Transverse colon (tissue), 4 donors: ENCODE data around the gene MYPN. TPM values are rescaled to one million over a fixed set of nuclear protein-coding genes. Genes with fewer than 3 reads are reported as not detected.
"Not testable (repeated sequence)": the region's sequence is repeated elsewhere in the genome, so short reads cannot be mapped to it uniquely, and the experiment has no call there.

Experiments used
- DNase-seq: peaks from one replicate; pipeline ENCODE4 v3.0.0-alpha.2; 2019
- H3K27ac ChIP-seq, 4 donors: fragments of 200-600 bp; sonication (generic); 2 replicates each; pipeline ENCODE4 v1.5.1; 2016 to 2018; ENCODE audit warnings: inconsistent platforms in 4 of 4
- H3K27me3 ChIP-seq: fragments of 200-600 bp; sonication (generic); 2 replicates; pipeline ENCODE4 v1.5.1; 2017; ENCODE audit warnings: inconsistent platforms
- H3K36me3 ChIP-seq, 4 donors: fragments of 200-600 bp; sonication (generic); 2 replicates each; pipeline ENCODE4 v1.5.1; 2017 to 2019; ENCODE audit warnings: inconsistent platforms in 4 of 4
- H3K4me1 ChIP-seq, 4 donors: fragments of 200-600 bp; sonication (generic); 2 replicates each; pipeline ENCODE4 v1.5.1; 2017 to 2020; ENCODE audit warnings: inconsistent platforms in 4 of 4
- H3K4me3 ChIP-seq, 4 donors: fragments of 200-600 bp; sonication (generic); 1 replicate in 1 of 4; 2 replicates in 3 of 4; pipeline versions ENCODE4 v1.5.1 to v1.6.1; 2017 to 2019; ENCODE audit warnings: inconsistent platforms in 4 of 4
- H3K9me3 ChIP-seq, 2 donors: fragments of 200-600 bp; sonication (generic); 2 replicates each; pipeline ENCODE4 v1.5.1; 2017 to 2019; ENCODE audit warnings: inconsistent platforms in 2 of 2
- CTCF ChIP-seq, 5 experiments: fragments of 200-600 bp in 3 of 5; fragments of 450-650 bp in 2 of 5; sonication (generic) in 3 of 5; IDR thresholded peaks; 1 replicate in 2 of 5; 2 replicates in 3 of 5; pipeline ENCODE4 v1.5.1; 2016 to 2017; ENCODE audit warnings: antibody characterized with exemption in 5 of 5, inconsistent platforms in 3 of 5, mild to moderate bottlenecking in 2 of 5, moderate library complexity in 1 of 5
- EP300 ChIP-seq: sonication (generic); formaldehyde crosslinking; IDR thresholded peaks from one replicate; pipeline ENCODE4 v1.6.1; 2017; ENCODE audit warnings: antibody characterized with exemption, low read depth
- POLR2A ChIP-seq: fragments of 450-650 bp; IDR thresholded peaks from one replicate; pipeline ENCODE4 v1.6.1; 2016; ENCODE audit warnings: antibody characterized with exemption, mild to moderate bottlenecking, moderate library complexity
- POLR2AphosphoS5 ChIP-seq, 3 donors: sonication (generic); formaldehyde crosslinking; IDR thresholded peaks; one replicate each; pipeline ENCODE4 v1.6.1; 2016; ENCODE audit warnings: antibody characterized with exemption in 3 of 3
- WGBS, 2 donors: methylation state at CpG; one replicate each; pipeline ENCODE4 v1.1.5; 2018; ENCODE audit warnings: low coverage in 1 of 2; 5-methylcytosine and 5-hydroxymethylcytosine counted together
- in situ Hi-C, 4 donors: fragments of 200-750 bp; cut with MboI; loops; one replicate each; pipeline versions ENCODE4 v1.15.0 to v1.15.1; 2017; ENCODE audit warnings: low sequenced_read_pairs in 3 of 4, low pct_ligation_motif_present in 1 of 4, low pct_unique_long_range_greater_than_20kb in 1 of 4
- intact Hi-C: fragments of 100-400 bp; cut with DNase I; formaldehyde crosslinking; loops from one replicate; pipeline ENCODE4 v1.15.1; 2023; ENCODE audit warnings: low total_unique reads
- total RNA-seq, 4 donors: library from RNA; depleted of rRNA; stranded (reverse); fragments of >200 nt; gene quantifications; one replicate each; pipeline ENCODE4 v1.1.0, GENCODE V29; 2016

Gene MYPN
- total RNA-seq, 4 donors from 2014 or later, result 0.27 to 1.5 (median 0.79) TPM; not detected in 1

GRCh38 chr10:68239596-68240150 is 130.4 kb downstream of the MYPN start:
- TF ChIP-seq POLR2AphosphoS5 (IDR thresholded peaks at IDR 0.05), result no peak
- TF ChIP-seq EP300, result no peak
- TF ChIP-seq POLR2A, result no peak
- TF ChIP-seq CTCF (IDR thresholded peaks at IDR 0.05), result no peak
- no peak overlapping the region for H3K4me3 ChIP-seq
- intact Hi-C loops, result no loop called here
- H3K9me3 ChIP-seq, result no peaks in the 10 kb centered on the region
- H3K27ac ChIP-seq, result no peak overlapping the region
- no peaks in the 10 kb centered on the region for H3K36me3 ChIP-seq
- in situ Hi-C loops, result no loop called here
- DNase-seq, result no peak
- no peaks in the 10 kb centered on the region for H3K4me1 ChIP-seq
- WGBS, 2 donors, result 62 to 68% methylated on average over 4 to 5 of the region's 5 CpGs
- H3K27me3 ChIP-seq, result no peaks in the 10 kb centered on the region

- Histone ChIP-seq H3K36me3 (no peaks in the 10 kb centered on the region), H3K9me3 (no peaks in the 10 kb centered on the region), H3K27ac (no peak overlapping the region), H3K4me1 (no peaks in the 10 kb centered on the region), H3K4me3 (no peak overlapping the region), H3K27me3 (no peaks in the 10 kb centered on the region)
- WGBS, 2 donors, result 65 to 90% methylated on average over 1 to 2 of the region's 2 CpGs
- intact Hi-C loops, result no loop called here
- TF ChIP-seq CTCF (IDR thresholded peaks at IDR 0.05) (no peak), POLR2A (no peak), EP300 (no peak)
- in situ Hi-C loops, result no loop called here
- DNase-seq, result no peak
Observed at GRCh38 chr10:68242051-68242450, 132.8 kb downstream of the MYPN start.

GRCh38 chr10:68246397-68246796 is 137.1 kb downstream of the MYPN start:
- WGBS, 2 donors, result 98% methylated on average over 7 of the region's 7 CpGs; no CpG with 5 or more reads in 1 of the 2 donors
- H3K4me3 ChIP-seq, H3K36me3 ChIP-seq, intact Hi-C loops, DNase-seq, H3K4me1 ChIP-seq, H3K27ac ChIP-seq, in situ Hi-C loops, H3K27me3 ChIP-seq, H3K9me3 ChIP-seq: not testable (repeated sequence)

GRCh38 chr10:68247931-68248330 is 138.6 kb downstream of the MYPN start:
- Histone ChIP-seq H3K27ac (no peak overlapping the region), H3K4me1 (no peaks in the 10 kb centered on the region), H3K36me3 (no peaks in the 10 kb centered on the region), H3K4me3 (no peak overlapping the region), H3K9me3 (no peaks in the 10 kb centered on the region), H3K27me3 (no peaks in the 10 kb centered on the region)
- DNase-seq, result no peak
- TF ChIP-seq POLR2AphosphoS5 (IDR thresholded peaks at IDR 0.05) (no peak), POLR2A (no peak), EP300 (no peak), CTCF (IDR thresholded peaks at IDR 0.05) (no peak)
- in situ Hi-C loops, result no loop called here
- 76 to 82% methylated on average over 3 to 6 of the region's 6 CpGs for WGBS, 2 donors
- intact Hi-C loops, result no loop called here

- 96% methylated on average over 4 of the region's 4 CpGs; no CpG with 5 or more reads in 1 of the 2 donors for WGBS, 2 donors
- no peak overlapping the region for H3K4me3 ChIP-seq
- H3K27me3 ChIP-seq, result no peaks in the 10 kb centered on the region
- H3K27ac ChIP-seq, result no peak overlapping the region
- intact Hi-C loops (no loop called here), in situ Hi-C loops (no loop called here)
- DNase-seq, result no peak
- H3K36me3 ChIP-seq, result no peaks in the 10 kb centered on the region
- H3K9me3 ChIP-seq, result no peaks in the 10 kb centered on the region
- TF ChIP-seq CTCF (IDR thresholded peaks at IDR 0.05), result no peak
- TF ChIP-seq POLR2AphosphoS5 (IDR thresholded peaks at IDR 0.05), result no peak
- TF ChIP-seq EP300, result no peak
- no peak for TF ChIP-seq POLR2A
- H3K4me1 ChIP-seq, result no peaks in the 10 kb centered on the region
Observed at GRCh38 chr10:68249297-68249696, 140.0 kb downstream of the MYPN start.
